Ishikawa (cell line): ENCODE results near the gene EIF4A3.

Experiments used
- CEBPB ChIP-seq: IDR thresholded peaks from 2 replicates; pipeline ENCODE4 v1.6.1; 2012
- RAD21 ChIP-seq: IDR thresholded peaks from 2 replicates; pipeline ENCODE4 v1.6.1; 2012; ENCODE audit warnings: low read depth
- REST ChIP-seq: IDR thresholded peaks from 2 replicates; pipeline ENCODE4 v1.6.1; 2012; ENCODE audit warnings: low read depth, mild to moderate bottlenecking
- ZBTB7A ChIP-seq: IDR thresholded peaks from 2 replicates; pipeline ENCODE4 v1.6.1; 2012; ENCODE audit warnings: low read depth

- TF ChIP-seq ZBTB7A (no peak), RAD21 (no peak), REST (no peak), CEBPB (no peak)
Measured at GRCh38 chr17:80187090-80187489, 40.2 kb upstream of the EIF4A3 start.
